HCT116 (cell line): ENCODE results near the gene COX10. TPM values are rescaled to one million over a fixed set of nuclear protein-coding genes. Genes with fewer than 3 reads are reported as not detected.

Experiments
- ATAC-seq: fragments of 200-7000 bp; cut with Tn5 transposase; 2 replicates; pipeline ENCODE4 v1.9.1; 2020; ENCODE audit warnings: mild to moderate bottlenecking, moderate library complexity
- BruUV-seq: library from RNA; stranded (reverse); fragments of 400-500 nt; replicated peaks from 2 replicates; lab custom pipeline; 2021; lab: Mats Ljungman, UMichigan
- CTCF ChIA-PET: fragments of 300-600 bp; sonication (Branson Sonifier 250); formaldehyde crosslinking; loops from one replicate; lab custom pipeline; 2021; ENCODE audit warnings: antibody characterized with exemption; lab: Charles Lee
- POLR2A ChIA-PET: fragments of 300-600, 350-600 bp; sonication (Branson Sonifier 250); formaldehyde crosslinking; loops from one replicate; lab custom pipeline; 2021; ENCODE audit warnings: antibody characterized with exemption; lab: Charles Lee
- RAD21 ChIA-PET, 2 experiments: fragments of 300-600 bp; sonication (Branson Sonifier 250); formaldehyde crosslinking; loops; one replicate each; lab custom pipeline; 2023; ENCODE audit warnings: low total read pairs in 2 of 2; ENCODE audit not compliant: uncharacterized antibody in 2 of 2, unreplicated experiment in 2 of 2, low non-redundant PET in 1 of 2; lab: Charles Lee
- DNase-seq: peaks from one replicate; pipeline ENCODE4 v3.0.0-alpha.2; 2010; ENCODE audit warnings: low read depth, low spot score
- H2AFZ ChIP-seq: fragments of 200-600 bp; shearing (Covaris generic), sonication (generic); 2 replicates; pipeline ENCODE4 v1.6.1; 2017; ENCODE audit warnings: low read depth, mixed run types, mixed read lengths, antibody characterized with exemption, low read length; ENCODE audit not compliant: poor library complexity, severe bottlenecking
- H3K27ac ChIP-seq: 2 replicates; pipeline ENCODE4 v1.5.1; 2012; ENCODE audit warnings: low read depth, low read length
- H3K27me3 ChIP-seq: fragments of 200-600 bp; sonication (generic); 2 replicates; pipeline ENCODE4 v1.6.1; 2016; ENCODE audit warnings: mixed run types, low read length, mixed read lengths; ENCODE audit not compliant: insufficient read depth
- H3K36me3 ChIP-seq, 2 experiments: fragments of 200-500 bp in 1 of 2; fragments of 200-600 bp in 1 of 2; sonication (Bioruptor generic) in 1 of 2; sonication (generic) in 1 of 2; 2 replicates each; pipeline versions ENCODE4 v1.5.1 to v1.6.1; 2014 to 2016; ENCODE audit warnings: low read length in 2 of 2, inconsistent platforms in 1 of 2, mixed read lengths in 1 of 2, mixed run types in 1 of 2; ENCODE audit not compliant: insufficient read depth in 2 of 2, control insufficient read depth in 1 of 2
- H3K4me1 ChIP-seq, 2 experiments: fragments of 200-600 bp in 1 of 2; sonication (generic) in 1 of 2; 2 replicates each; pipeline versions ENCODE4 v1.5.1 to v1.6.1; 2012 to 2017; ENCODE audit warnings: low read length in 2 of 2, inconsistent platforms in 1 of 2, mild to moderate bottlenecking in 1 of 2, mixed read lengths in 1 of 2, mixed run types in 1 of 2, moderate library complexity in 1 of 2; ENCODE audit not compliant: insufficient read depth in 2 of 2, control insufficient read depth in 1 of 2
- H3K4me2 ChIP-seq: fragments of 200-600 bp; sonication (generic); 2 replicates; pipeline ENCODE4 v1.6.1; 2017; ENCODE audit warnings: mixed run types, low read length, mixed read lengths
- H3K4me3 ChIP-seq, 2 experiments: fragments of 200-600 bp in 1 of 2; sonication (generic) in 1 of 2; replicated peaks in 1 of 2; 2 replicates each; pipeline ENCODE4 v1.5.1; 2011 to 2016; ENCODE audit warnings: low read length in 2 of 2, control low read depth in 1 of 2, low read depth in 1 of 2, mild to moderate bottlenecking in 1 of 2, mixed read lengths in 1 of 2, mixed run types in 1 of 2
- H3K79me2 ChIP-seq: fragments of 200-600 bp; sonication (generic); 2 replicates; pipeline ENCODE4 v1.6.1; 2017; ENCODE audit warnings: mild to moderate bottlenecking, mixed run types, low read length, moderate library complexity, mixed read lengths; ENCODE audit not compliant: insufficient read depth
- H3K9ac ChIP-seq: fragments of 200-600 bp; sonication (generic); 2 replicates; pipeline ENCODE4 v1.6.1; 2016; ENCODE audit warnings: low read length, mixed read lengths
- H3K9me2 ChIP-seq: fragments of 200-600 bp; sonication (generic), shearing (Covaris generic); 2 replicates; pipeline ENCODE4 v1.6.1; 2017; ENCODE audit warnings: mixed run types, mild to moderate bottlenecking, moderate library complexity; ENCODE audit not compliant: insufficient read depth
- H3K9me3 ChIP-seq, 2 experiments: fragments of 200-500 bp in 1 of 2; fragments of 200-600 bp in 1 of 2; sonication (Bioruptor generic) in 1 of 2; sonication (generic) in 1 of 2; 2 replicates each; pipeline ENCODE4 v1.6.1; 2014 to 2017; ENCODE audit warnings: low read length in 2 of 2, mixed read lengths in 2 of 2, inconsistent platforms in 1 of 2, low read depth in 1 of 2, mild to moderate bottlenecking in 1 of 2, mixed run types in 1 of 2, moderate library complexity in 1 of 2; ENCODE audit not compliant: control insufficient read depth in 1 of 2, insufficient read depth in 1 of 2
- H4K20me1 ChIP-seq: fragments of 200-600 bp; sonication (generic), shearing (Covaris generic); 2 replicates; pipeline ENCODE4 v1.6.1; 2017; ENCODE audit warnings: mixed run types, mild to moderate bottlenecking, moderate library complexity; ENCODE audit not compliant: insufficient read depth
- ATF3 ChIP-seq: IDR thresholded peaks from 2 replicates; pipeline ENCODE4 v1.6.1; 2012
- CBX3 ChIP-seq: IDR thresholded peaks from 2 replicates; pipeline ENCODE4 v1.6.1; 2012; ENCODE audit warnings: low read depth
- CTCF ChIP-seq, 3 experiments: fragments of 200-600 bp in 1 of 3; sonication (generic) in 1 of 3; IDR thresholded peaks in 2 of 3; conservative IDR thresholded peaks in 1 of 3; 2 replicates each; pipeline ENCODE4 v1.5.1; 2012 to 2017; ENCODE audit warnings: low read depth in 2 of 3, low read length in 2 of 3, antibody characterized with exemption in 1 of 3, borderline replicate concordance in 1 of 3, control low read depth in 1 of 3, mild to moderate bottlenecking in 1 of 3, mixed read lengths in 1 of 3, mixed run types in 1 of 3, moderate library complexity in 1 of 3; ENCODE audit not compliant: insufficient read depth in 1 of 3
- ELF1 ChIP-seq: IDR thresholded peaks from 2 replicates; pipeline ENCODE4 v1.6.1; 2012; ENCODE audit warnings: low read depth, borderline replicate concordance
- EZH2 ChIP-seq: fragments of 200-600 bp; sonication (generic); IDR thresholded peaks from 2 replicates; pipeline ENCODE4 v1.6.1; 2017; ENCODE audit warnings: antibody characterized with exemption, mixed run types
- POLR2A ChIP-seq: IDR thresholded peaks from 2 replicates; pipeline ENCODE4 v1.7.0; 2011; ENCODE audit warnings: borderline replicate concordance; ENCODE audit not compliant: insufficient read depth, insufficient read length; ENCODE audit errors: extremely low read depth
- POLR2AphosphoS5 ChIP-seq: IDR thresholded peaks from 2 replicates; pipeline ENCODE4 v1.6.1; 2011; ENCODE audit warnings: mild to moderate bottlenecking, low read depth, low read length, moderate library complexity
- SIN3A ChIP-seq: IDR thresholded peaks from 2 replicates; pipeline ENCODE4 v1.6.1; 2012; ENCODE audit warnings: low read depth
- SP1 ChIP-seq: IDR thresholded peaks from 2 replicates; pipeline ENCODE4 v1.6.1; 2012; ENCODE audit warnings: low read depth
- TCF7L2 ChIP-seq: IDR thresholded peaks from 2 replicates; pipeline ENCODE4 v1.7.0; 2011; ENCODE audit warnings: borderline replicate concordance, inconsistent platforms; ENCODE audit not compliant: insufficient read depth, insufficient read length; ENCODE audit errors: extremely low read depth
- YY1 ChIP-seq: IDR thresholded peaks from 2 replicates; pipeline ENCODE4 v1.6.1; 2011; ENCODE audit warnings: low read length, low read depth, moderate library complexity, mild to moderate bottlenecking; ENCODE audit not compliant: insufficient replicate concordance; ENCODE audit errors: extremely low read depth
- ZBTB33 ChIP-seq: IDR thresholded peaks from 2 replicates; pipeline ENCODE4 v1.6.1; 2011; ENCODE audit warnings: mild to moderate bottlenecking, low read length, moderate library complexity; ENCODE audit not compliant: insufficient replicate concordance; ENCODE audit errors: extremely low read depth
- intact Hi-C: fragments of 100-400 bp; cut with micrococcal nuclease; formaldehyde crosslinking; loops from 2 replicates; pipeline ENCODE4 v1.10.0; 2022
- total RNA-seq: library from RNA; stranded (reverse); gene quantifications from one replicate; pipeline ENCODE4 v1.2.1, GENCODE V29; 2021; ENCODE audit not compliant: unreplicated experiment

The COX10 gene
- total RNA-seq, 1 experiment from 2014 or later = 22.4 TPM

- H3K79me2 ChIP-seq = peaks cover 20% of the 10 kb centered on the region
- H3K9me3 ChIP-seq = no peaks in the 10 kb centered on the region
- ChIA-PET CTCF (no interaction called here), RAD21 (no interaction called here), POLR2A (no interaction called here)
- no peaks in the 10 kb centered on the region for H3K9me2 ChIP-seq
- no TSS peak for BruUV-seq
- TF ChIP-seq YY1 (no peak), ZBTB33 (no peak), EZH2 (no peak), TCF7L2 (no peak)
- DNase-seq (no peak), ATAC-seq (no peak)
- H3K4me3 ChIP-seq = no peak overlapping the region
- no peaks in the 10 kb centered on the region for H3K27me3 ChIP-seq
- H3K4me1 ChIP-seq = no peaks in the 10 kb centered on the region
- 0 out of 2 replicates have a peak, but pooled peaks cover 4% of the 10 kb centered on the region for H4K20me1 ChIP-seq
- no peak overlapping the region for H2AFZ ChIP-seq
- intact Hi-C loops = no loop called here
- no peak overlapping the region for H3K4me2 ChIP-seq
- no peak overlapping the region for H3K9ac ChIP-seq
- H3K36me3 ChIP-seq = no peaks in the 10 kb centered on the region
- H3K27ac ChIP-seq = no peak overlapping the region
These were observed 80.4 kb downstream of the COX10 start for GRCh38 chr17:14149751-14150150.

- ChIA-PET POLR2A (no interaction called here), CTCF (no interaction called here), RAD21 (no interaction called here)
- DNase-seq (no peak), ATAC-seq (no peak)
- Histone ChIP-seq H3K36me3 (no peaks in the 10 kb centered on the region), H3K9me2 (no peaks in the 10 kb centered on the region), H2AFZ (no peak overlapping the region), H4K20me1 (0 out of 2 replicates have a peak, but pooled peaks cover 4% of the 10 kb centered on the region), H3K79me2 (peaks cover 14% of the 10 kb centered on the region), H3K4me1 (no peaks in the 10 kb centered on the region), H3K4me3 (no peak overlapping the region), H3K27ac (no peak overlapping the region), H3K9me3 (no peaks in the 10 kb centered on the region), H3K4me2 (no peak overlapping the region), H3K9ac (no peak overlapping the region), H3K27me3 (no peaks in the 10 kb centered on the region)
- intact Hi-C loops = no loop called here
- no TSS peak for BruUV-seq
- TF ChIP-seq ELF1 (no peak), ATF3 (no peak), CBX3 (no peak), ZBTB33 (no peak), POLR2A (no peak), SP1 (no peak), CTCF (IDR thresholded peaks at IDR 0.05 in 2 of 3, conservative IDR thresholded peaks at IDR 0.05 in 1 of 3; ENCODE audit: borderline replicate concordance in 1 of 3, insufficient read depth in 1 of 3, low read depth in 2 of 3, low read length in 2 of 3) (no peak), SIN3A (no peak), POLR2AphosphoS5 (no peak)
These were observed 81.3 kb downstream of the COX10 start for GRCh38 chr17:14150619-14151018.
